Measurements from ENCODE around the gene RLBP1. TPM values are rescaled to one million over a fixed set of nuclear protein-coding genes. Genes with fewer than 3 reads are reported as not detected.

RLBP1 gene
- total and polyA plus RNA-seq, 9 of the 15 experiments (the other 6 are each of a cell fraction or from before 2014, with no cell fraction given), result 0.05 TPM; not detected in 8

- TF ChIP-seq, protein P1, sequence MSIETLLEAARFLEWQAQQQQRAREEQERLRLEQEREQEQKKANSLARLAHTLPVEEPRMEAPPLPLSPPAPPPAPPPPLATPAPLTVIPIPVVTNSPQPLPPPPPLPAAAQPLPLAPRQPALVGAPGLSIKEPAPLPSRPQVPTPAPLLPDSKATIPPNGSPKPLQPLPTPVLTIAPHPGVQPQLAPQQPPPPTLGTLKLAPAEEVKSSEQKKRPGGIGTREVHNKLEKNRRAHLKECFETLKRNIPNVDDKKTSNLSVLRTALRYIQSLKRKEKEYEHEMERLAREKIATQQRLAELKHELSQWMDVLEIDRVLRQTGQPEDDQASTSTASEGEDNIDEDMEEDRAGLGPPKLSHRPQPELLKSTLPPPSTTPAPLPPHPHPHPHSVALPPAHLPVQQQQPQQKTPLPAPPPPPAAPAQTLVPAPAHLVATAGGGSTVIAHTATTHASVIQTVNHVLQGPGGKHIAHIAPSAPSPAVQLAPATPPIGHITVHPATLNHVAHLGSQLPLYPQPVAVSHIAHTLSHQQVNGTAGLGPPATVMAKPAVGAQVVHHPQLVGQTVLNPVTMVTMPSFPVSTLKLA (conservative IDR thresholded peaks at IDR 0.05), result no peak
- no peak for TF ChIP-seq U2AF1 (optimal IDR thresholded peaks at IDR 0.05; ENCODE audit: low read depth, low read length)
- 0 out of 2 replicates have a peak, but pooled peaks have one; percentile 2 for TF ChIP-seq HES1 (IDR thresholded peaks at IDR 0.05; ENCODE audit: low read depth)
- 0 out of 2 replicates have a peak, but pooled peaks have one; percentile 5 for TF ChIP-seq ZNF592 (IDR thresholded peaks at IDR 0.05)
- TF ChIP-seq ETV1 (tag; conservative IDR thresholded peaks at IDR 0.05; ENCODE audit: low read depth), result peak; percentile 37; the same call in 1 of the 2 replicates
Observed at GRCh38 chr15:89244574-89244903, 23.2 kb upstream of the RLBP1 start (continued).

All from K562 (cell line).